GM19324 (cell line): ENCODE data around the gene LRRC19.

Experiments used
- ATAC-seq: cut with Tn5 transposase; IDR thresholded peaks from one replicate; pipeline ENCODE4 v1.9.1; 2021; ENCODE audit warnings: mild to moderate bottlenecking, moderate library complexity; ENCODE audit not compliant: unreplicated experiment, low FRiP score

LRRC19 gene

DNA sequence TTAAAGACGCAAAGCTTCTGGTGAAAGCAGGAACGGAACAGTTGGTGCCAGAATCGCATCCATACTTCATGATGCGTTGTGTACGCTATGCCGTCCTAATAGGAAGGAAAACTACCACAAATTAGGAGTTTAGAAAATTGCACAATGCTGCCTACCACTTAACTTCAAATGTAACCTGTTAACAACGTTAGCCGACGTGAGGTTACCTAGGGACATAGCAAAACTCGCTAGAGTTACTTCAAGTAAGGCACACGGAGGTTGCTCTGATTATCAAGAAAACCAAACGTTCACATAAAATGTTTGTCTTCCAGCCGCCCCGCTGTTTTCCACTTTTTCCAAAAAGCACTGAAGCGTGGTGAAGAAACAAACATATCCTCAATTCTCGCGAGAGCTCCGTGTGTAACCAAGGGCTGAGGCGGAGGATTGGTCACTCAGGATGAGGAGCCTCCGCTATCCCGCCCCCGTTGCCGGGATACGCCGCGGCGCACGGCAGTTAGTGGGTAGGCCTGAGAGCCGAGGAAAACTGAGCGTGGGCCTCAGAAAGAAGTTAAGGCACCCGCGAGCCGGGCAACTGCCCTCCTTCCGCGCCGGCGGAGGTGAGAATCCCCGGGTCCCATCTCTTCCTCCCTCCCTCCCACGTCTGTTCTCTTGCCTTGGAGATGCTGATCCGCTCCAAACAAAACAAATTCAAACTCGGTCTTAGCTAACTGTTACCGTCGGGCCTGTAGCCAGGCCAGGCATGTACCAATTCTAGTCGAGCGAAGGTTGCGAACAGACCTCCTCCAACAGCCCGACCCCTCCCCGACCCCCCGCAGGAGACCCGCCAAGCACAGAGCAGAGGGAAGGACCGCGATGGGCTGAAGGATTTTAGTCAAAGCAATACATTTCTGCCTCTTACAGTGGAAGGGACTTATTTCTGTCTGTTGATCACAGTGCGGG is 49.3 kb downstream of the LRRC19 start, which contains the start of gene IFT74:
Gene IFT74, plus strand, starts transcription at position 492 of the 939 bp plus-strand sequence. CDS start 5,556 bp downstream, outside the sequence.
- ATAC-seq = peak; percentile 100

DNA sequence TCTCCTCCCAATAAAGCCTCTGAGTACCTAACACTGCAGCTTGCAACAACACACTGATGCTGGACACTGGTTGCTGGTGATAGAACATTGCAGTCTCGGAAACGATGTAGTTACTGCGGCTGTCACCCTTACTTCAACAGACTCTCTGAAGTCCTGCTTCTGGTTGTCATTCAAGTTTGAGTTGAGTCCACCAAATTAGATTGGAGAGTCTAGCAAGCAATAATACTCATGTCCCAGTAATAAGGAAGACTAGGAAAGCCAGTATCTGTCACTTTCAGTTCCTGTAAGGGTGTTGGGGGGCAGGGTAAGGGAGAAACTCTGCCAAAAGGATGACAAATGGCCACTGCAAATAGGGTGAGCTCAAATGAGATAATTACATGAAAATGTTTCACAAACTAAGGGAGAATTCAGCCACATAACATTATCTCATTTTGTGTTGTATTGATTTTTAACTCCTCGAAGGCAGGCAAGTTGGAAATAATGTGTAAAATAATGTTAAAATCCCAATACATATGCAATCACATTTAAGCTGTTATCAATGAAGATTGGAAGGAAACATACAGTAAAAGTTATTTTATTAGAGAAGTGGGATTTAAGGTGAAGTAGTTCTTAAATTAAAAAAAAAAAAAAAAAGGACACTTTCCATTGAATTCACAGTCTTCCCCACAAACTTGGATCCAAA is 50.1 kb downstream of the LRRC19 start:
- no peak for ATAC-seq

DNA sequence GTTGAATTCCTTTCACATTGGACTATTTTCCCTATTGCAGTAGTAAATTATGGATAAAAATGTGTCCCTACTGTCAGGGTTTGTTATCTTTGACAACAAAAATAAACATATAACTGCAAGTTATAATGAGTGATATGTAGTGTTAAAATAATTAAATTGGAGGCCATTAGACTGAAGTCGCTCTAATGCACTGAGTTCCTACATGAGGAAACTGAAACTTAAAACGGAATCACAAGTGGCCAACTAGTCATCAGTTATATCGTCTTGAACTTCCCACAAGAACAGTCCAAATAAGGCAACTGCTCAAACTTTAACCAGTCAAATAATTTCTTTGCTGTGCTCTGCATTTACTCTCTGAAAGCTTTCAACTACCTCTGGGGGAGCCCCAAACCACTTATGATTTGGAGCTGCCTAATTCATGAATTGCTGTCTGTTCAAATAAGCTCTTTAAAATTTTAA is 51.4 kb downstream of the LRRC19 start:
- ATAC-seq = no peak

DNA sequence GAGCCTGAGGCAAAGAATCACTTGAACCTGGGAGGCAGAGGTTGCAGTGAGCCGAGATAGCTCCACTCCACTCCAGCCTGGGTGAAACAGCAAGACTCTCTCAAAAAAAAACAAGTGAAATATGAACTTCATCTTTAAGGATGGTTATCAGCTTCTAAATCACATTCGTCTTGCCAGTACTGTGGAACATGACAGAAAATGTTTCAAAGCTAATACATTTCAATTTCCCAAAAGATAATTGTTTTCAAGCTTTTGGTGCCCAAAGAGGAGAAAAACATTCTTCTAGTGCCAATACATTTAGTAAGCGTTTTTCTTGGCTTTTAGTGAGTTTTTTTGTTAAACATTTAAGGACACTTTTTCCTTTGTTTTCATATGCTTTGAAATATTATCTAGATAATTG is 53.7 kb downstream of the LRRC19 start:
- no peak for ATAC-seq

DNA sequence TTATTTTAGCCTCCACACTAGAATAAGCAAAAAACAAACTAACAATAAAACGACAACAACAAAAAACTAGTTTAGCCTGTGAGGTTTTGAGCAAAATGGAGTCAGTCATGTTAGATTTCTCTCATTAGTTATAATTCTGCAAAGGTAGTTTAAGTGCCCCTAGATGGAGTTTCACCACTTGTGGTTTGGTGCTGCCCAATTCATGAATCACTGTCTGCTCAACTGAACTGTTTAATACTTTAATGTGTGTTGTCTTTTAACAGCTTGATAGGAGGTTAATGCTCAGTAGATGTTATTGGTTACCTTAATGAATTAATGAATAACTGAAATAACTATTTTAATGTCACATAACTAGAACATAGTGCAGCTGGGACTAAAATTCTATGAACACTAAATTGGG is 55.0 kb downstream of the LRRC19 start:
- ATAC-seq = no peak

DNA sequence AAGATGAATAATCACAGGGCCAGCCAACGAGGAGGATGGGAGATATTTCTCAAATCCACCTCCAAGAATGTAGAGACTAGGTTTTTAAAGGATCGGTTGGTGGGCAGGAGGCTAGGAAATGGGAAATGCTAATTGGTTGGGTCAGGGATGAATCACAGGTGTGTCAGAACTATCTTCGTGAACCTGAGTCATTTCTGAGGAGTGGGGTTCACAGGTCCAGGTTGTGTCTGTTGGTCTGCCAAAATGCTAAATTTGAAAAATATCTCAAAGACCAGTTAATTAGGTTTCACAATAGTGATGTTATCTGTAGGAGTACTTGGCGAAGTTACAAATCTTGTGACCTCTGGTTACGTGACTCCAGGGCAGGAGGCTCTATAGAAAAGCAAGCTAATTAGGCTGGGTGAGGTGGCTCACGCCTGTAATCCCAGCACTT is 55.8 kb downstream of the LRRC19 start:
- no peak for ATAC-seq

DNA sequence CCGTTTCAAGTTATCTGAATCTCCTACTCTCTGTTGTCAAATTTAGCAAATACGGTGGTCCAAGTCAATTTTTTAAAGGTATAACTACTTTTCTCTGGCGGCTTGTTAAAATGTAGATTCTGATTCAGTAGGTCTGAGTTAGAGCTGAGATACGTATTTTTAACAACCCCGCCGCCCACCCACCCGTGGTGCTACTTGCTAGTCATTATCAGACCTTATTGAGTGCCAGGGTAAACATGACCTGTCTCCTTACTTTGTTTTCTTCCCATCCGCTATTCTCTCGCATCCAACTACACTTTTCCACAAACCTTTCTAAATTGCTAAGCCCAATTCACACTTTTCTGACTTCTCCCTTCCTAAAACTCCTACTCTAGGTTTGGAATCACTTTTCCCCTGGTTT is 57.7 kb downstream of the LRRC19 start:
- no peak for ATAC-seq

DNA sequence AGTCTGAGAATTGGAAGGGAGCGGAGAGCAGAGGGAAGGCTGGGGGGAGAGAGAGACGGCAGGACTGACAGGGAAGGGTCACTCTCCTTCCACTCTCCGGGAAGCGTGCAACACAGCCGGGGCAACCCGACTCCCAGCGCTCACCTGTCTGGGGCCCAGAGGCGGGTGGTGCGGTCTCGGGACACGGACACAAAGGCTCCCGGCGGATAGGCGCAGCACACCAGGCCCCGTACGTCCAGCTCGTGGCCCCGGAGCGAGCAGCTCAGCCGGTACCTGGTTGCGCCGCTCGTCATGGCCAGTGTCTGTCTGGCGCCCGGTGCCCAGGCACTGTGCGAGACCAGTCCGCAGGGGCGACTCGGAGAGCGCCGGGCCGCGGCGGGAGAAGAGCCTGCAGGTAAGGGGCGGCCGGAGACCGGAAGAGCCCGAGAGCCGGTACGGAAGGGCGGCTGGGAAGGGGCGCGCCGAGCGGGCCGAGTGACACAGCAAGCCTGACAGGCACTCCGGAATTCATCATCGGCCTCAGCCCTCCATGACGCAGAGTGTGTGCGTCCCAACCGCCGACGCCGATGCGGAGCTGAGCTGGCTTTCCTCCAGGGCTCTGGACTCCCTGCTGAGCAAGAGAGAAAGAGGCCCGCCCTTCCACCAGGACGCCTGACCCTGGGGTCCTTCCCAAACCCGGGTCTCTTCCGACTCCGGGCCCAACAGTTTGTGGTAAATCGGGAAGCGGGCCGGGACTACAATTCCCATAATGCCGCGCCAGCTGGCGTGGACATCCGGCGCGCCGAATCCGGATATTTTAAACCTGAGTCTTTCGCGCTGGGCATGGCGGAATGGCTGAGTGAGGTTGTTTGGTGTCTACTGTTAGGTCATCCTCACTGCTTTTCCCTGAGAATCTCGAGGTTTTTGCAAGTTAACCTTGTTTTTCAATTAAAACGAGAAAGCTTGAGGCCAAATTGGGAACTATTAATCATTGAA is 58.4 kb downstream of the LRRC19 start, which contains the start of gene PLAA:
Gene PLAA, minus strand, starts transcription at position 490 of the 975 bp plus-strand sequence. Its CDS starts 197 bp downstream, at position 293.
- peak; percentile 100 for ATAC-seq

DNA sequence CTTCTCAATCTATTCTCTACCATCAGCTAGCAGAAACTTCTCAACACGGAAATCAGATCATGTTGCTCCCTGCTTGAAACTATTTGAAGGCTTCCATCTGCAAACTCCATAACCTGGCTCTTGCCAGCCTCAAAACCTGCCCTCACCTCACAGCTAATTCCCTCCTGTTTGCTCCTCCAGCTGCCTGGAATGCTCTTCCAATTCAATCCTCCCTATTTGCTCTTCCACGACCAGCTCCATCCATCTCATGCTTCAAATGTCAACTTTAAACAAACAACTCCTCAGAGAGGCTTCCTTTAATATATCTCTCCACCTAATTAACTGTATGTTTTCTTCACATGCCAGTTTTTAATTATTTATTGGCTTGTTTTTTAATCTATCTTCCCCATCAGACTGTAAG is 59.9 kb downstream of the LRRC19 start:
- ATAC-seq = no peak
